ENCODE results near the gene INHBB.

The INHBB gene

GRCh38 chr2:120321721-120322284, 24.1 kb upstream of the INHBB start:
- no peaks in the 10 kb centered on the region for H3K9me3 ChIP-seq (ENCODE audit: control insufficient read depth in 5 of 5, low read length in 5 of 5)
- H3K36me3 ChIP-seq (ENCODE audit: control insufficient read depth in 5 of 5, insufficient read depth in 5 of 5, low read length in 5 of 5) = no peaks in the 10 kb centered on the region
- no peak overlapping the region for H3K4me3 ChIP-seq (ENCODE audit: low read depth in 1 of 5, low read length in 5 of 5)
- peaks cover 5 to 30% (median 27%) of the 10 kb centered on the region in 5 donors for H3K4me1 ChIP-seq (ENCODE audit: control insufficient read depth in 5 of 5, insufficient read depth in 5 of 5, low read length in 5 of 5)
- no peak overlapping the region for H3K9ac ChIP-seq (ENCODE audit: low read length in 5 of 5)
- H3K27ac ChIP-seq (ENCODE audit: low read depth, low read length) = no peak overlapping the region
- peaks cover 0 to 3% (median 0%) of the 10 kb centered on the region in 5 donors for H3K27me3 ChIP-seq (ENCODE audit: control insufficient read depth in 5 of 5, insufficient read depth in 4 of 5, low read length in 5 of 5)

- H3K27me3 ChIP-seq (ENCODE audit: control insufficient read depth in 5 of 5, insufficient read depth in 4 of 5, low read length in 5 of 5) = peaks cover 0 to 3% (median 0%) of the 10 kb centered on the region in 5 donors
- no peak overlapping the region for H3K4me3 ChIP-seq (ENCODE audit: low read depth in 1 of 5, low read length in 5 of 5)
- no peak overlapping the region for H3K9ac ChIP-seq (ENCODE audit: low read length in 5 of 5)
- peaks cover 5 to 30% (median 27%) of the 10 kb centered on the region in 5 donors for H3K4me1 ChIP-seq (ENCODE audit: control insufficient read depth in 5 of 5, insufficient read depth in 5 of 5, low read length in 5 of 5)
- no peak overlapping the region for H3K27ac ChIP-seq (ENCODE audit: low read depth, low read length)
- H3K9me3 ChIP-seq (ENCODE audit: control insufficient read depth in 5 of 5, low read length in 5 of 5) = no peaks in the 10 kb centered on the region
- H3K36me3 ChIP-seq (ENCODE audit: control insufficient read depth in 5 of 5, insufficient read depth in 5 of 5, low read length in 5 of 5) = no peaks in the 10 kb centered on the region
Observed at GRCh38 chr2:120322329-120322728, 23.6 kb upstream of the INHBB start.

- Histone ChIP-seq H3K27me3 (ENCODE audit: control insufficient read depth in 5 of 5, insufficient read depth in 4 of 5, low read length in 5 of 5) (peaks cover 0 to 3% (median 0%) of the 10 kb centered on the region in 5 donors), H3K27ac (ENCODE audit: low read depth, low read length) (no peak overlapping the region), H3K4me1 (ENCODE audit: control insufficient read depth in 5 of 5, insufficient read depth in 5 of 5, low read length in 5 of 5) (peaks cover 5 to 30% (median 27%) of the 10 kb centered on the region in 5 donors), H3K4me3 (ENCODE audit: low read depth in 1 of 5, low read length in 5 of 5) (peak overlapping the region in 1 of 5 donors; percentile 6), H3K9me3 (ENCODE audit: control insufficient read depth in 5 of 5, low read length in 5 of 5) (no peaks in the 10 kb centered on the region), H3K36me3 (ENCODE audit: control insufficient read depth in 5 of 5, insufficient read depth in 5 of 5, low read length in 5 of 5) (no peaks in the 10 kb centered on the region), H3K9ac (ENCODE audit: low read length in 5 of 5) (peak overlapping the region in 1 of 5 donors; percentile 19)
Observed at GRCh38 chr2:120323214-120323613, 22.7 kb upstream of the INHBB start.

- Histone ChIP-seq H3K9me3 (ENCODE audit: control insufficient read depth in 5 of 5, low read length in 5 of 5) (no peaks in the 10 kb centered on the region), H3K4me1 (ENCODE audit: control insufficient read depth in 5 of 5, insufficient read depth in 5 of 5, low read length in 5 of 5) (peaks cover 5 to 28% (median 23%) of the 10 kb centered on the region in 5 donors), H3K4me3 (ENCODE audit: low read depth in 1 of 5, low read length in 5 of 5) (peak overlapping the region in 1 of 5 donors; percentile 6), H3K27me3 (ENCODE audit: control insufficient read depth in 5 of 5, insufficient read depth in 4 of 5, low read length in 5 of 5) (peaks cover 0 to 3% (median 0%) of the 10 kb centered on the region in 5 donors), H3K27ac (ENCODE audit: low read depth, low read length) (no peak overlapping the region), H3K9ac (ENCODE audit: low read length in 5 of 5) (no peak overlapping the region), H3K36me3 (ENCODE audit: control insufficient read depth in 5 of 5, insufficient read depth in 5 of 5, low read length in 5 of 5) (no peaks in the 10 kb centered on the region)
Observed at GRCh38 chr2:120323807-120324399, 22.0 kb upstream of the INHBB start.

GRCh38 chr2:120324933-120325332, 21.0 kb upstream of the INHBB start:
- H3K27me3 ChIP-seq (ENCODE audit: control insufficient read depth in 5 of 5, insufficient read depth in 4 of 5, low read length in 5 of 5) = peaks cover 0 to 3% (median 0%) of the 10 kb centered on the region in 5 donors
- H3K4me1 ChIP-seq (ENCODE audit: control insufficient read depth in 5 of 5, insufficient read depth in 5 of 5, low read length in 5 of 5) = peaks cover 5 to 21% (median 13%) of the 10 kb centered on the region in 5 donors

GRCh38 chr2:120326066-120326465, 19.9 kb upstream of the INHBB start:
- H3K9me3 ChIP-seq (ENCODE audit: control insufficient read depth in 5 of 5, low read length in 5 of 5) = no peaks in the 10 kb centered on the region
- H3K4me1 ChIP-seq (ENCODE audit: control insufficient read depth in 5 of 5, insufficient read depth in 5 of 5, low read length in 5 of 5) = peaks cover 5 to 17% (median 12%) of the 10 kb centered on the region in 5 donors
- no peak overlapping the region for H3K4me3 ChIP-seq (ENCODE audit: low read depth in 1 of 5, low read length in 5 of 5)
- H3K27ac ChIP-seq (ENCODE audit: low read depth, low read length) = no peak overlapping the region
- H3K9ac ChIP-seq (ENCODE audit: low read length in 5 of 5) = no peak overlapping the region
- peaks cover 0 to 3% (median 0%) of the 10 kb centered on the region in 5 donors for H3K27me3 ChIP-seq (ENCODE audit: control insufficient read depth in 5 of 5, insufficient read depth in 4 of 5, low read length in 5 of 5)
- no peaks in the 10 kb centered on the region for H3K36me3 ChIP-seq (ENCODE audit: control insufficient read depth in 5 of 5, insufficient read depth in 5 of 5, low read length in 5 of 5)

More at GRCh38 chr2:120324933-120325332, 21.0 kb upstream of the INHBB start:
- no peak overlapping the region for H3K4me3 ChIP-seq (ENCODE audit: low read depth in 1 of 5, low read length in 5 of 5)
- H3K9me3 ChIP-seq (ENCODE audit: control insufficient read depth in 5 of 5, low read length in 5 of 5) = no peaks in the 10 kb centered on the region
- H3K36me3 ChIP-seq (ENCODE audit: control insufficient read depth in 5 of 5, insufficient read depth in 5 of 5, low read length in 5 of 5) = no peaks in the 10 kb centered on the region
- no peak overlapping the region for H3K9ac ChIP-seq (ENCODE audit: low read length in 5 of 5)
- H3K27ac ChIP-seq (ENCODE audit: low read depth, low read length) = no peak overlapping the region

- no peak overlapping the region for H3K4me3 ChIP-seq (ENCODE audit: low read depth in 1 of 5, low read length in 5 of 5)
- peaks cover 0 to 6% (median 0%) of the 10 kb centered on the region in 5 donors for H3K27me3 ChIP-seq (ENCODE audit: control insufficient read depth in 5 of 5, insufficient read depth in 4 of 5, low read length in 5 of 5)
- peaks cover 0 to 4% (median 4%) of the 10 kb centered on the region in 5 donors for H3K9me3 ChIP-seq (ENCODE audit: control insufficient read depth in 5 of 5, low read length in 5 of 5)
- H3K9ac ChIP-seq (ENCODE audit: low read length in 5 of 5) = no peak overlapping the region
- H3K36me3 ChIP-seq (ENCODE audit: control insufficient read depth in 5 of 5, insufficient read depth in 5 of 5, low read length in 5 of 5) = no peaks in the 10 kb centered on the region
- no peaks in the 10 kb centered on the region for H3K4me1 ChIP-seq (ENCODE audit: control insufficient read depth in 5 of 5, insufficient read depth in 5 of 5, low read length in 5 of 5)
- no peak overlapping the region for H3K27ac ChIP-seq (ENCODE audit: low read depth, low read length)
Observed at GRCh38 chr2:120330946-120331822, 14.8 kb upstream of the INHBB start.

GRCh38 chr2:120331903-120332302, 14.0 kb upstream of the INHBB start:
- Histone ChIP-seq H3K27ac (ENCODE audit: low read depth, low read length) (no peak overlapping the region), H3K9ac (ENCODE audit: low read length in 5 of 5) (no peak overlapping the region), H3K9me3 (ENCODE audit: control insufficient read depth in 5 of 5, low read length in 5 of 5) (peaks cover 0 to 4% (median 4%) of the 10 kb centered on the region in 5 donors), H3K27me3 (ENCODE audit: control insufficient read depth in 5 of 5, insufficient read depth in 4 of 5, low read length in 5 of 5) (peaks cover 0 to 9% (median 0%) of the 10 kb centered on the region in 5 donors), H3K4me3 (ENCODE audit: low read depth in 1 of 5, low read length in 5 of 5) (no peak overlapping the region), H3K4me1 (ENCODE audit: control insufficient read depth in 5 of 5, insufficient read depth in 5 of 5, low read length in 5 of 5) (no peaks in the 10 kb centered on the region), H3K36me3 (ENCODE audit: control insufficient read depth in 5 of 5, insufficient read depth in 5 of 5, low read length in 5 of 5) (no peaks in the 10 kb centered on the region)

- H3K27me3 ChIP-seq (ENCODE audit: control insufficient read depth in 5 of 5, insufficient read depth in 4 of 5, low read length in 5 of 5) = peaks cover 0 to 9% (median 0%) of the 10 kb centered on the region in 5 donors
- H3K27ac ChIP-seq (ENCODE audit: low read depth, low read length) = no peak overlapping the region
Observed at GRCh38 chr2:120332384-120332783, 13.6 kb upstream of the INHBB start.

More at GRCh38 chr2:120332384-120332783, 13.6 kb upstream of the INHBB start:
- H3K36me3 ChIP-seq (ENCODE audit: control insufficient read depth in 5 of 5, insufficient read depth in 5 of 5, low read length in 5 of 5) = no peaks in the 10 kb centered on the region
- H3K4me1 ChIP-seq (ENCODE audit: control insufficient read depth in 5 of 5, insufficient read depth in 5 of 5, low read length in 5 of 5) = no peaks in the 10 kb centered on the region
- no peak overlapping the region for H3K9ac ChIP-seq (ENCODE audit: low read length in 5 of 5)
- no peak overlapping the region for H3K4me3 ChIP-seq (ENCODE audit: low read depth in 1 of 5, low read length in 5 of 5)
- peaks cover 0 to 4% (median 4%) of the 10 kb centered on the region in 5 donors for H3K9me3 ChIP-seq (ENCODE audit: control insufficient read depth in 5 of 5, low read length in 5 of 5)

All from subcutaneous abdominal adipose tissue (tissue), 5 donors.